ELF-1 (cell line): ENCODE measurements around the gene SECTM1.
"Not testable (repeated sequence)": the region's sequence is repeated elsewhere in the genome, so short reads cannot be mapped to it uniquely, and the experiment has no call there.

Experiments used
- DNase-seq: peaks from one replicate; pipeline ENCODE4 v3.0.0-alpha.2; 2016; ENCODE audit warnings: low read depth, low spot score

SECTM1 gene

DNA sequence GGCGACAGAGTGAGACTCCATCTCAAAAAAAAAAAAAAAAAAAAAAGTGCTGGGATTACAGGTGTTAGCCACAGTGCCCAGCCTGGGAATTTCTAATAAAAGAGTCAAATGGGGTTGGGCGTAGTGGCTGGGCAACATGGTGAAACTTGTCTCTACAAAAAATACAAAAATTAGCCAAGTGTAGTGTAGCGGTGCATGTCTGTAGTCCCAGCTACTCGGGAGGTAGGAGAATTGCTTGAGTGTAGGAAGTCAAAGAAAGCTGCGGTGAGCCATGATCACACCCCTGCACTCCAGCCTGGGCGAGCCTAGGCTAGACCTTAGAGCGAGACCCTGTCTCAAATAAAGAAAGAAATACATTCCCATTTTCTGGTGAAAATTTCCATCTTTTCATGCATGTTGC lies 35.6 kb upstream of the SECTM1 start:
- no peak for DNase-seq

DNA sequence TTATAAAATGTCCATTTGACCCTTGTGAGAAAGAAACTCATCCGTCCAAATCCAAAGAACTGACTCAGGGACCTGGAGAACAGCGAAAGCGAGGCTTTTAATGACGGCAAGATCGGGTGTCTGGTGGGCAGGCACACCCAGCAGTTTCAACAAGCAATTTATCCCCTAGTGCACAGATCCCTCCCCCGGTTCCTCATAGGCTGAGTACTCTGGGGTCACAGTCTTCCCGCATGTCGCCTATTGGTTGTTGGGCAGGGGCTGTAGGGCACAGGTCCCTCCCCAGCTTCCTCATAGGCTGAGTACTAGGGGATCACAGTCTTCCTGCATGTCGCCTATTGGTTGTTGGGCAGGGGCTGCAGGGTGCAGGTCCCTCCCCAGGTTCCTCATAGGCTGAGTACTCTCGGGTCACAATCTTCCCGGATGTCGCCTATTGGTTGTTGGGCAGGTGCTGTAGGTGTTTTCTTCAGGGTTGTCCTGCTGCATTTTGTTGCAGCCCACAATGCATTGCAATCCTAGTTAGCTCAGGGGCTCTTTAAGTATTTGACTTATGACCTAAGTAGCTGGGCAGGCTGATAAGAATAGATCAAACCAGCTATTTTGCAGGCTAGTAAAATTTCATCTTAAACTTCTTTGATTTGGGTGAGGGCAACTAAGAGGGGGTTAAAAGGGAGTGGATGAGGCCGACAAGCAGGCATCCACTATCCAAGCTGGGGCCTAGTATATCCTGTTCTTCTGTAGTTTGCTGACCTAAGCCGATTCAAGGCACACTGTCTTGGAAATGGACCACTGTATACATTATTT lies 34.4 kb upstream of the SECTM1 start:
- DNase-seq: peak; percentile 87

DNA sequence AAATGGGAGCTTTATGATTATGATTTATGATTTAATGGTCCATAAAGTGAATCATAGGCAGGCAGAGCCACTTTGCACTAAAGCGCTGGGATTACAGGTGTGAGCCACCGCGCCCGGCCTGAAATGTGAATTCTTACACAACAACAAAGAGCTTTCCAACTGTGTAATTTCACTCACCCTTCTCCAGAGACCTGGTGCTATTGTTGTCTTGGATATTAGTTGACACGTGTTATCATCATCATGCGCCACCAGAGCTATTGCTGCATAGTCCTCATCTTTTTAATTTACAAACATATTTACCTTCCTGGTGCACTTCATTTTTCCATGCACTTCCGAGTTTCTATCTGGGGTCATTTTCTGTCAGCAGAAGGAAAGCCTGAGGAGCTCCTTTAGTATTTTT lies 33.2 kb upstream of the SECTM1 start:
- DNase-seq: no peak

DNA sequence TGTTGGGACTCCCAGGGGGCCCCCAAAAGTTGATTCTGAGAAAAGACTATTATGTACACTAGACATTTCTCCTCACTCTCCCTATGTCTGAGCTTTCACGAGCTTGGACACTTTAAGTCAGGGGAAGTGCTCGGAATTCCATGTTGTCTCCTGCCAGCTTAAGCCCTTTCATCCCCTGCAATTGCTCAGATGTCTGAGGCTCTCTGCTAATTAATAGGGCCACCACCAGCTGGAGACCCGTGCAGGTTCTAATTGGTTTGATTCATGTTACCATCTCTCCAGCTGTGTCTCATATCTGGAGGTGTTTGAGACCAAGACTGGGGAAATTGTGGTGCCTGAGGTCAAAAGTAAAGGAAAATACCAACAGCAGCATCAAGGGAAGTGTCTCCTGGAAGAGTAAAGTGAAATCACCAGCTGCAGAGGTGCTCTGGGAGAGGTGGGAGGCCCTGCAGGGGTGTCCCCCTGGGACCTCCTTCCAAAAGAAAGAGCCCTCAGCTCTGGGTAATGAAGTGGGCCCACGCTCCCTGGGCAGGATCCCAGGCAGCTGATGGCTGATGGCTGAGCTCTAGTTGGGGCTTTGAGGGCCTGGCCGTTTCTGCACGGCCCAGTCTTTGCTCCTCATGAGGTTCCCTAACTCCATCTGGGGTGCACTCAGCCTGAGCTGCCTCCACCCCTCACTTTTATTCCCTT lies 32.2 kb upstream of the SECTM1 start:
- no peak for DNase-seq

DNA sequence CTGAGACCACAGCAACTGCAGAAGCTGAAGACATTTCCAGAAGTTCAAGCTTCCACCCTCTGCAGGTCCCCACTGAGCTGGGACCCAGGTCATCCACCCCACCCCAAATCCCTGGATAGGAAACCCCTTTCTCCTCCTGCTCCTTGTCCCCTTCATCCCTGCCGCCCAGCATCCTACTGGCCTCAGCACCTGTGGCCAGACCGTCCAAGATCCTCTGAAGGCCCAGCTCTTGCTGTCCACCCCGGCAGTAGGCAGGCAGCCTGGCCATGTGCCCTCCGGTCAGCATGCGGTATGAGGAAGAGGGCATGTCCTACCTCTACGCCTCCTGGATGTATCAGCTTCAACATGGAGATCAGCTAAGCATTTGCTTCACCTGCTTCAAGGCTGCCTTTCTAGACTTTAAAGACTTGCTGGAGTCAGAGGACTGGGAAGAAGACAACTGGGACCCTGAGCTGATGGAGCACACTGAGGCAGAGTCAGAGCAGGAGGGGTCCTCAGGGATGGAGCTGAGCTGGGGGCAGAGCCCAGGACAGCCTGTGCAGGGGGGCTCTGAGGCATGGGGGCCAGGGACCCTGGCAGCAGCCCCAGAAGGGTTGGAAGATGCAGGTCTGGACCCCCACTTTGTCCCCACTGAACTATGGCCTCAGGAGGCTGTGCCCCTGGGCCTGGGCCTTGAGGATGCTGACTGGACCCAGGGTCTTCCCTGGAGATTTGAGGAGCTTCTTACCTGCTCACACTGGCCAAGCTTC lies 28.5 kb upstream of the SECTM1 start:
- no peak for DNase-seq

DNA sequence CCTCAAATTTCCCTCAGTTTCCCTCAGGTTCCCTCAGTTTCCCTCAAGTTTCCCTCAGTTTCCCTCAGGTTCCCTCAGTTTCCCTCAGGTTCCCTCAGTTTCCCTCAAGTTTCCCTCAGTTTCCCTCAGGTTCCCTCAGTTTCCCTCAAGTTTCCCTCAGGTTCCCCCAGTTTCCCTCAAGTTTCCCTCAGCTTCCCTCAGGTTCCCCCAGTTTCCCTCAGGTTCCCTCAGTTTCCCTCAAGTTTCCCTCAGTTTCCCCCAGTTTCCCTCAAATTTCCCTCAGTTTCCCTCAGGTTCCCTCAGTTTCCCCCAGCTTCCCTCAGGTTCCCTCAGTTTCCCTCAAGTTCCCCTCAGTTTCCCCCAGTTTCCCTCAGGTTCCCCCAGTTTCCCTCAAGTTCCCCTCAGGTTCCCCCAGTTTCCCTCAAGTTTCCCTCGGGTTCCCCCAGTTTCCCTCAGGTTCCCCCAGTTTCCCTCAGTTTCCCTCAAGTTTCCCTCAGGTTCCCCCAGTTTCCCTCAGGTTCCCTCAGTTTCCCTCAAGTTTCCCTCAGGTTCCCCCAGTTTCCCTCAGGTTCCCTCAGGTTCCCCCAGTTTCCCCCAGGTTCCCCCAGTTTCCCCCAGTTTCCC lies 26.0 kb upstream of the SECTM1 start:
- not testable (repeated sequence) for DNase-seq

DNA sequence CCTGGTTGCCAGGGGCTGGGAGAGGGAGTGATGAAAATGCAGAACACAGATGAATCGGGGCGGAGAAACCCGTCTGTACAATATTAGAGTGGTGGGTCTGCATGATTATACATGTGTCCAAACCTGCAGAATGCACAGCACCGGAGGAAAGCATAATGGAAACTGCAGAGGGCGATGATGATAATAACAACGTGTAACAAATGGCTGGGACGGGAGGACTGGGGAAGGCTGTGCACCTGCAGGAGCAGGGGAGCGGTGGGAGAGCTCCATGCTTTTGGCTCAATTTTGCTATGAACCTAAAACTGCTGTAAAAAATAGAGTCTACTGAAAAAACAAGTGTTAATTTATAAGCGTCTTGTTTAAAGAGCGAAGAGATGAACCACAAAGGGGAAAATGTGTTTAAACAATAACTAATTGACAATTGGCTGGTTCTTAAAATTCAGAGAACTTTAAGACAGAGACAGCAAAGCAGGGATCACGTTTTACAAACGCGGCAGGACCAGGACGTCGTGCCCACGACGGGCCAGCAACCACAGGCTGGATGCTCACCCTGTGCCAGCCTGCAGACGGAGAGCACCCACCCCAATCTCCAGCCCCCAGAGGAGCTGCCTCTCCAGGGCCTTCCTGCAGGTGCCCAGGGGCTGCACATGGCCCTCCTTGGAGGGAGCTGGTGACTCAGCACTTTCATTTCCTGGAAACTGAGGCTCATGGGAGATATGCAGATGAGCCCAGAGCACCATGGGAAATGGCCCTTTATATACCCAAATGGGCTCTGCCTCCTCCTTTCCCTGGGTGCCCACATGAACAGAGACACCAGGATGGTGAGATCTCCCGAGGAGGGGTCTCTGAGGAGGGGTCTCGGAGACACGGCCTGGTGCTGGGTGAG lies 25.1 kb upstream of the SECTM1 start, which contains the start of gene TEX19:
TSS of gene TEX19 (plus strand) at position 783 of the 886 bp plus-strand sequence. CDS start 2,904 bp downstream, outside the sequence.
- DNase-seq: peak; percentile 58

DNA sequence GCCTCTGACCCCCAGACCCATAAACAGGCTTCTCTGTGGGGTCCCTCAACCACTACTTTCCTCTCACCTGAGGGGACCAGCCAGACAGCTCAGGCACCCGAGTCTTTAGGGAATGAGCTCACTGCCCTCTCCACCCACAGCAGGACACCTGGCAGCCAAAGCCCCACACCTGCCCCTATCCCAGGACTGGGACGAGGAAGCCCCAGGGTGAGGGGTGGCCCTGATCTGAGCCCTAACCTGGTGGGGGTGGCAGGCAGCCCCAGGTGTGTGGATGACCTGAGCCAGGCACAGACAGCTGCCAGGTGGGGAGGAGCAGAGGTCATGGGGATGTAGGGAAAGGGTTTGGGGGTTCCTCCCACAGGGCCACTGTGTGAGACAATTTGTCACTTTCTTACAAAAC lies 23.8 kb upstream of the SECTM1 start:
- no peak for DNase-seq

DNA sequence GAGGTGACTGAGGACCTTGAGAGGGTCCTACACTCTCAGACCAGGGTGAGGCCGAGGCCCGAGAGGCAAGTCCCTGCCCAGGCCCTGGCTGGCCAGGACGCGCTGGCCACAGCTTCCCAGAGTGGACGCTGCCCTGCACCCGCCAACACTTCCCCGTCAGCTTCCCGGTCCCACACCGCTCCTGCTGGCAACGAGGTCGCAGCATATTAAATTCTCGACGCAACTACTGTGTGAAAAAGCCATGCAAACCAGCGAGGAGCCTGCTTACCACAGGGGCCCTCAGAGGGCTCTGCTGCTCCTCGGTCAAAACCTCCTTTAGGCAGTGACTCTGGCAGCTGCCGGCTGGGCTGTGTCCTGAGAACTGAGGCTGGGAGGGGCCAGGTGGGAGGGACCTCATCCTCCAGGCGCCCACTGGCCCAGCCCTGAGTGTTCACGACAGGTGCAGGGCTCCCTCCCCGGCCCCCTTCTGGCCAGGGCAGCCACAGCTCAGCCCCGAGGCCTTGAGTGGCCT lies 23.3 kb upstream of the SECTM1 start:
- DNase-seq: peak; percentile 58

DNA sequence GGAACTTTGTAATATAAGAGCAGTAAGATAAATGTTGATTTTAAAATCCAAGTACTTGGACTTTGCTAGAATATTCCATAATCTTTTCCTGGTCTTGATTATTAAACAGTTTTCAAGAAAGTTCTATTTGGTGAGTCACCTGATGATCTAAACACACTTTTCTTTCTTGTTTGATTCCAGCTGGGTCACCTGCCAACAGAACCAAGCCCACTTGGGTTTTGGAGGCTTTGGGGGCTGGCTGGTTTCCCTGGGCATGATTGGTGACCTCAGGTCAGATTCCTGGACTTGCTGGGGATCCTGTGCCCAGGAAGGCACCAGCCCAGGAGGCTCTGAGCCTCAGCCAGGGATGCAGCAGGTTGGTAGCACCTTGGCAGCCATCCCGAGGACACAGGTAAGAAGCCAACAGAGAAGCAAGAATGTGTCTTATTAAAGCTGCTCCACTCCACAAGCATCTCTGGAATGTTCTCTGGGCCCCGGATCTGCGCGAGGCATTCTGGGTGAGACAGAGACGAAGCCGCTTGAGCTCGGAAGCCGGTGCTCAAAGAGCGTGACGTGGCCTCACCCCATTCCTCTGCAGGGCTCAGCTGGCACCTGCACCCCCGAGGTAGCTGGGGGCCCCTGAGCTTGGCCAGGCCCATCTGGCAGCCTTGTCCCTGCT lies 22.3 kb upstream of the SECTM1 start:
- no peak for DNase-seq

DNA sequence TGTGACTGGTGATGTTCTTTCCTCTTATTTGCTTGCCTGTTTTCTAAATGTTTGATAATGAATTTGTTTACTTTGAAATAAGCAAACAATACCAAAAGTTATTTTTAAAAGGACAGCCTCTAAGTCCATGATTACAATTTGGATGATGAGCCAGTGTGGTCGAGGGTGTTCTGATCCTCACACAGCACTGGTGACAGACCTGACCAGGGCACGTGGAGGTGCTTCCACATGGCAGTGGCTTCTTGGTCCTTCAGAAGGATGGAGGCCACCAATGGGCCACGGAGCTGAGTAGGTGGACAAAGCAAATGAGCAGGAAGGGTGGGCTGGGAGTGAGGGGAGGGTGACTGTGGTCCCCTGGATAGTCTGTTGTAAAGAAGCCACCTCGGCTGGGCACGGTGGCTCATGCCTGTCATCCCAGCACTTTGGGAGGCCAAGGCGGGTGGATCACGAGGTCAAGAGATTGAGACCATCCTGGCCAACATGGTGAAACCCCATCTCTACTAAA lies 21.3 kb upstream of the SECTM1 start:
- DNase-seq: no peak

DNA sequence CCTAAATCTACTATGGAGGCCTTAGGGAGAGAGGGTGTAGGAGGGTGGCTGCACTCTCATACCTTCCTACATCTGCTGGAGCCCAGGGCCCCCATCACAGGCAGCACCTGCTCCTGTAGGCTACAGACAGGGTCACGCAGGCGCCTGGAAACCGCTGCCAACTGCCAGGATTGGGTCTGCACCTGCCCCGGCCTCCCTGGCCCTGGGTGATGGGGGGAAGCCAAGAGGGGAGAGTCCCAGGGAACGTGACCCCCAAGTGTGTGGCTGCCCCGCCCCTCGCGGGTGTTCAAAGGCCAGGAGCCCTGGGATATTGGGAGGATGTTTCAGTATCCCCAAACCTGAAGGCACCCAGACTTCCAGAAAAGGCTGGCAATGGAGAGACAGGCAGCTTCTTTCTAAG lies 19.9 kb upstream of the SECTM1 start:
- DNase-seq: no peak

DNA sequence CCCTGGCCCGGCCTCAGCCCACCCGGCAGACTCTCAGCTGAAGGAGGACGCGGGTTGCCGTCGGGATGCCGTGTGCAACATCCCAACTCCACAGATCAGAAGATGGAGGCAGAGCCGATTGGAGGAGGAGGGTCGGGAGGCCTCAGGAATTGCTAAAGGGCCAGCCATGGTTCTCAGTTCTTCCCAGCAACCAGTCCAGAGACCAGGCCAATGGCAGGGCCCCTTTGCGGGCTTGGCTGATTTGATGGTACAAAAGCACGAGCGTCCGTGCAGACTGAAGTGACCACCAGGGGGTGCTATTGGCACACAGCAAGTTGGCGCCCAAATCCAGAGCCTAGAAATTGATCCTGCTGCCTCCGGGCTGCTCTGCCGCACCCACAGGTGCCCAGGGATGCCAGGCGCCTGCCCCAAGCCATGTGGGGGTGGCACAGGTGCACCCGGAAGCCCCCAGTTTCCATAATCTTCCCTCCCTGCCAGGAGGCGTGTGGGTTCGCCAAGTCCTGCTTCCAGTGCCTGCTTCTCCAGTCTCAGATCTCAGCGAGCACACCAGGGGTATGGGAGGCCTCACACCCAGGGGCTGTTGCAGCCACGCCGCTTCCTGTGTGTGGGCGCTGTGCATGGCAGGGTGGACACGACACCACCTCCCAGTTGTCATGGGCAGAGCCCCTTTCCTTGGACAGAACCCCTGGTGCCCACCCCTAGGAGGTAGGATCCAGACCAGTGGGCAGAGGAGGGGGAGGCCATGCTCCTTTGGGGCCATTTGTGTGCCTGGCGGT lies 18.3 kb upstream of the SECTM1 start:
- DNase-seq: peak; percentile 95

DNA sequence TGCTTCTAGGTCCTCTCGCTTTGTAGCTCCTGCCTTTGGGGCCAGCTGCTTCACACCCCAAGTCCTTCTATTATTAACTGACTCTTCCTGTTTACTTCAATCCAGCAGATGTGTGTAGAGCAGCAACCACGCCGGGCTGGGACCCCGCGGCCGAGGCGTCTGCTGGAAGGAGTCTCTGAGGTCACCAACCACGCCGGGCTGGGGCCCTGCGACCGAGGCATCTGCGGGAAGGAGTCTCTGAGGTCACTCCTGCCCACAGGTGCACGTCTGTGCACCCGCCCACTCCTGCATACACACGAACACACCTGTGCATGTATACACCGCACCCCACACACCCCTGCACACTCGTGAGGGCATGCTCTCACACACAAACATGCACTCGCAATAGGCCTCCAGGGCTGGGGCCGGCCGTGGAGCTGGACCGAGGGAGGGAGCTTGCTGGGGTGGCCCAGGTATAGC lies 17.7 kb upstream of the SECTM1 start:
- no peak for DNase-seq

DNA sequence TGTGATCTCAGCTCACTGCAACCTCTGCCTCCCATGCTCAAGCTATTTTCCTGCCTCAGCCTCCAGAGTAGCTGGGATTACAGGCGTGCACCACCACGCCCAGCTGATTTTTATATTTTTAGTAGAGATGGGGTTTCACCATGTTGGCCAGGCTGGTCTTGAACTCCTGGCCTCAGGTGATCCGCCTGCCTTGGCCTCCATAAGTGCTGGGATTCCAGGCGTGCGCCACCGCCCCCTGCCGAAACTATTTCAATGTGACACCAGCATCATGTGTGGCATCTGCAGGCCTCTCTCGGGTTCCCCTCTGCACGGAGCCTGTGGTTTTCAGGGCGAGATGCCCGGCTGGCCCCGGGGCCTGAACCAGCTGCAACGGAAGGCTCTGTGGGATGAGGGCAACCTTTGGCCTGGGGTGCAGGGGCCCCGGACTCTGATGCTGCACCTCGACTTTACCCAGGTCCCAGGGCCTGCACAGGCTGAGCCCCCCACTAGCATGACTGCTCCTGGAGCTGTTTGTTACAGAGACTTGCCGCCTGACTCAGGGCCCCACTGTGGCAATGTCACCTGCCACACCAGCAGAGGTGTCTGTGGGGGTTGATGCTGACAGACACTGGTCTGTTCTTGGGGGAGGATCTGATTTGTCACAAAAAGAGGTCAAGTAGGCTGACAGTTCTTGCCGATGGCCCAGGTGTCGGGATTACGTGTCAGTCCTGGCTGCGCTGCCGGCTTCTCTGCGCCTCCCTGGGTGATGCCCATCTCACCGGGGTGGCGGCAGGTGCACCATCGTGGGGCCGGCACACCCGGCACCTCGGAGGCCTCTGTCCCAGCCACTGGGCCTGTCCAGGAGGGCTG lies 16.8 kb upstream of the SECTM1 start:
- no peak for DNase-seq

DNA sequence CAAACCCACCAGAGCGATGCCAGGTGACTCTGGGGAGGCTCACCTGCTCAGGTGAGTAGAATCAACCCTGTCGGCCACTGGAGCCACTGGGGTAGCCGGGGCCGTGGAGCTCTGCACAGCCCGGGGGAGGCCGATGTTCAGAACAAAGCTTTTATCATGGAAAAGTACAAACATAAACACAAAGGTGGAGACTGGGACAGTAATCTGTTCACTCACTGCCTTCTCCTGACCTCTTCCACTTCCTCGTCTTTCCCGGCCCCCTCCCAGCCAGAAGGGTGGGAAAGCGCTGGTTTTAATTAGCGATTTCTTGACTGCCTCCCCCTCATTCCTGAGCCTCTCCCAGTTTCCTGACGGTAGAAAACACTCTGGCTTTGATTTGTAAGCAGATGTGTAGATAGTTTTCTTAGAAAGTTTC lies 15.7 kb upstream of the SECTM1 start:
- DNase-seq: no peak

DNA sequence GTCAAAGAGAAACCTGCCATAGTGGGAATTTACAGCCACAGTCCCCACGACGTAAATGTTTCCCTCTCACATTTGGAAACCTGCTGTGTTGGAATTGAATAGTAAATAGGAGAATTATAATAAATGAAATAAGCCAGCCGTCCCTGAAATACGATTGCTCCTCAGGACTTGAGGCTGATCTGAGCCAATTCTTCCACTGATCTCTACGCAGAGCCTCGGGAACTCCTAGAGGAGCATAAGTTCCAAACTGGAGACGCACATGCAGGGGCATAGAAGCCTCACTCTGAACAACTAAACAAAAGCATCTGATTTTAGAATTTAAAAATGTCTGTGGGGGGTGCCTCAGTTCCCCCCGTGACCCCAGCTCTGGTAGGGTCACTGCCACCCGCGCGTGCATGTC lies 15.3 kb upstream of the SECTM1 start:
- DNase-seq: no peak

DNA sequence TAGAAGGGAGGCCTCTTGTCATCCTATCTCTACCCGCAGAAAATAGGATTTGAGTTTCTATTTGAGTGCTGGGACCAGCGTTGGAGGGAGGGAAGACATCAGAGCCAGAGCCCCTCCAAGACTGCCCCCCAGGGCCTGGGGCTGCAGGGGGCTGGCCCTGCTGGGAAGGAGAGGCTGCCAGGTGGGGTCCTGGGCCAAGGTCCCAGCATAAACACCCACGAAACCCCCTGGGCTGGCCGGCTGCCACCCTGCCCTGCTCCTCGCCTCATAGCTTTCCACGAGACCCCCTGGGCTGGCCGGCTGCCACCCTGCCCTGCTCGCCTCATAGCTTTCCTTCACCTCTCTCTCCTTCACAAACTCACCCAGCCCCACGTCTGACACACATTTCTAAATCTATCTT lies 14.9 kb upstream of the SECTM1 start:
- DNase-seq: no peak
